ENCODE data around the gene PTTG2. TPM values are rescaled to one million over a fixed set of nuclear protein-coding genes. Genes with fewer than 3 reads are reported as not detected.

PTTG2 gene
- total and polyA plus RNA-seq, 9 donors = 0.13 to 2.3 (median 0.56) TPM; not detected in 1

- intact Hi-C loops (cut with DNase I) = no loop called here
- DNase-seq = no peak
- no peak for TF ChIP-seq POLR2A (IDR thresholded peaks at IDR 0.05)
- no peak for TF ChIP-seq EP300 (IDR thresholded peaks at IDR 0.05)
- TF ChIP-seq CTCF (IDR thresholded peaks at IDR 0.05) = no peak
Measured at GRCh38 chr4:38008571-38009021, 48.4 kb downstream of the PTTG2 start.

GRCh38 chr4:38009421-38009820 is 49.2 kb downstream of the PTTG2 start:
- intact Hi-C loops (cut with DNase I) = no loop called here
- no peaks in the 10 kb centered on the region for H3K36me3 ChIP-seq
- TF ChIP-seq POLR2A (IDR thresholded peaks at IDR 0.05) (no peak), EP300 (IDR thresholded peaks at IDR 0.05) (no peak), CTCF (IDR thresholded peaks at IDR 0.05) (no peak)
- no peak overlapping the region for H3K27ac ChIP-seq
- no peak for DNase-seq
- H3K9me3 ChIP-seq = no peaks in the 10 kb centered on the region
- peaks cover 19% of the 10 kb centered on the region for H3K4me1 ChIP-seq (ENCODE audit: insufficient read depth)
- no peaks in the 10 kb centered on the region for H3K27me3 ChIP-seq
- no peak overlapping the region for H3K4me3 ChIP-seq

More at GRCh38 chr4:38008571-38009021, 48.4 kb downstream of the PTTG2 start:
- Histone ChIP-seq H3K27me3 (no peaks in the 10 kb centered on the region), H3K4me3 (no peak overlapping the region), H3K4me1 (ENCODE audit: insufficient read depth) (peaks cover 18% of the 10 kb centered on the region), H3K27ac (no peak overlapping the region), H3K36me3 (no peaks in the 10 kb centered on the region), H3K9me3 (no peaks in the 10 kb centered on the region)
- 85 to 98% (median 95%) methylated on average over 3 of the region's 3 CpGs for WGBS, 3 donors

GRCh38 chr4:38009949-38010348 is 49.8 kb downstream of the PTTG2 start:
- Histone ChIP-seq H3K36me3 (no peaks in the 10 kb centered on the region), H3K27ac (peak overlapping the region; percentile 22 to 47), H3K4me1 (ENCODE audit: insufficient read depth) (peaks cover 16% of the 10 kb centered on the region), H3K4me3 (no peak overlapping the region), H3K27me3 (no peaks in the 10 kb centered on the region), H3K9me3 (no peaks in the 10 kb centered on the region)
- 17 to 22% (median 19%) methylated on average over 3 of the region's 3 CpGs for WGBS, 3 donors
- TF ChIP-seq POLR2A (IDR thresholded peaks at IDR 0.05) (no peak), CTCF (IDR thresholded peaks at IDR 0.05) (no peak)
- no peak for DNase-seq
- intact Hi-C loops (cut with DNase I) = no loop called here

Other genes starting within 250 kb of the PTTG2 start
- 10 to 100 TPM; 11.8 to 31.2 (median 22.2) TPM for gene PGM2, start 133.7 kb upstream of the PTTG2 start, total RNA-seq
- 10 to 100 TPM; 11.0 to 24.3 TPM for gene PGM2, start 133.7 kb upstream of the PTTG2 start, polyA plus RNA-seq
- 100 to 1,000 TPM in 1 of 7 donors, 10 to 100 TPM in 6; 41.9 to 104 (median 63.9) TPM for gene TBC1D1, start 69.3 kb upstream of the PTTG2 start, total RNA-seq
- gene TBC1D1, start 69.3 kb upstream of the PTTG2 start, polyA plus RNA-seq = 10 to 100 TPM; 39.5 to 96.1 TPM